Vagina (tissue), 2 donors: ENCODE results near the gene PABPC3.

ENCODE experiments used
- POLR2A ChIP-seq, 2 donors: fragments of 450-650 bp; IDR thresholded peaks; one replicate each; pipeline ENCODE4 v1.6.1; 2017; ENCODE audit warnings: antibody characterized with exemption in 2 of 2, mild to moderate bottlenecking in 2 of 2, moderate library complexity in 2 of 2
- TF ChIP-seq, protein P1 (sequence below), 3 experiments: fragments of 450-650 bp in 2 of 3; fragments of 200-600 bp in 1 of 3; sonication (generic) in 1 of 3; IDR thresholded peaks; one replicate each; pipeline ENCODE4 v1.5.1; 2017 to 2019; ENCODE audit warnings: antibody characterized with exemption in 3 of 3, mild to moderate bottlenecking in 2 of 3, moderate library complexity in 2 of 3

DNA sequence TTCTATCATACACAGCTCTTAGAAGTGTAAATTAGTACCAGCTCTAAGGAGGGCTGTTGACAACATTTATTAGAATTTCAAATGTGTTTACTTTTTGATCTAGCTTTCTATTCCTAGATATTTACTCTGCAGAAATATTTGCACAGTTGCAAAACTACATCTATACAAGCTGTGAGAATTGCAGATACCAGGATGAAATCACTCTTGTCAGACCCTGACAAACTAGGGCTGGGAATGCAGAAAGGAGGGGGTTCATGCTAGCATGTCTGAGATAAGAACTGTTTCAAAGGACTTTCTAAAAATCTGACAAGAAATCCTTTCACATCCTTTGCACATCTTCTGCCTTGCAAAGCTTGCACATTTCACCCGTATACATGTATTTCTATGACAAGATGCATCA is 11.8 kb upstream of the PABPC3 start:
- TF ChIP-seq, protein P1, sequence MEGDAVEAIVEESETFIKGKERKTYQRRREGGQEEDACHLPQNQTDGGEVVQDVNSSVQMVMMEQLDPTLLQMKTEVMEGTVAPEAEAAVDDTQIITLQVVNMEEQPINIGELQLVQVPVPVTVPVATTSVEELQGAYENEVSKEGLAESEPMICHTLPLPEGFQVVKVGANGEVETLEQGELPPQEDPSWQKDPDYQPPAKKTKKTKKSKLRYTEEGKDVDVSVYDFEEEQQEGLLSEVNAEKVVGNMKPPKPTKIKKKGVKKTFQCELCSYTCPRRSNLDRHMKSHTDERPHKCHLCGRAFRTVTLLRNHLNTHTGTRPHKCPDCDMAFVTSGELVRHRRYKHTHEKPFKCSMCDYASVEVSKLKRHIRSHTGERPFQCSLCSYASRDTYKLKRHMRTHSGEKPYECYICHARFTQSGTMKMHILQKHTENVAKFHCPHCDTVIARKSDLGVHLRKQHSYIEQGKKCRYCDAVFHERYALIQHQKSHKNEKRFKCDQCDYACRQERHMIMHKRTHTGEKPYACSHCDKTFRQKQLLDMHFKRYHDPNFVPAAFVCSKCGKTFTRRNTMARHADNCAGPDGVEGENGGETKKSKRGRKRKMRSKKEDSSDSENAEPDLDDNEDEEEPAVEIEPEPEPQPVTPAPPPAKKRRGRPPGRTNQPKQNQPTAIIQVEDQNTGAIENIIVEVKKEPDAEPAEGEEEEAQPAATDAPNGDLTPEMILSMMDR (IDR thresholded peaks at IDR 0.05): no peak
- TF ChIP-seq POLR2A (IDR thresholded peaks at IDR 0.05): no peak
